ENCODE data around the gene MOV10. TPM values are rescaled to one million over a fixed set of nuclear protein-coding genes. Genes with fewer than 3 reads are reported as not detected.

The MOV10 gene
- total and polyA plus RNA-seq, 9 of the 15 experiments (the other 6 are each of a cell fraction or from before 2014, with no cell fraction given) = 16.7 to 105 (median 49.5) TPM

GRCh38 chr1:112674986-112675727, 698 bp downstream of the MOV10 start (continued):
- TF ChIP-seq ZNF133 (CRISPR knock-in tag; IDR thresholded peaks at IDR 0.05) (no peak), GTF2E2 (tag; IDR thresholded peaks at IDR 0.05) (peak; percentile 49; the same call in 1 of the 2 replicates), ASH1L (IDR thresholded peaks at IDR 0.05; ENCODE audit: borderline replicate concordance, low read depth, partially characterized antibody) (no peak), ILK (tag; IDR thresholded peaks at IDR 0.05; ENCODE audit: borderline replicate concordance, low read depth) (no peak), MED1 (CRISPR knock-in tag; IDR thresholded peaks at IDR 0.05; ENCODE audit: borderline replicate concordance) (0 out of 2 replicates have a peak, but pooled peaks have one; percentile 31), NRF1 (conservative IDR thresholded peaks at IDR 0.05 in 1 of 2, IDR thresholded peaks at IDR 0.05 in 1 of 2) (peak; percentile 49 to 60; a peak in 2 of 4 replicates), MCM7 (IDR thresholded peaks at IDR 0.05) (no peak), ZNF76 (CRISPR knock-in tag; IDR thresholded peaks at IDR 0.05; ENCODE audit: borderline replicate concordance) (no peak), ZBTB33 (CRISPR knock-in tag; IDR thresholded peaks at IDR 0.05) (no peak), CTCF (IDR thresholded peaks at IDR 0.05 in 2 of 3, conservative IDR thresholded peaks at IDR 0.05 in 1 of 3; ENCODE audit: insufficient read depth in 2 of 3, low read depth in 1 of 3, low read length in 3 of 3) (peak in 2 of 3 experiments; percentile 2 to 69; a peak in 4 of 6 replicates), RBM22 (IDR thresholded peaks at IDR 0.05; ENCODE audit: low read depth, low read length, poor library complexity, severe bottlenecking) (peak; percentile 94), NR2C1 (IDR thresholded peaks at IDR 0.05) (no peak), NR2C1 (tag; IDR thresholded peaks at IDR 0.05) (no peak), MXD1 (CRISPR knock-in tag; IDR thresholded peaks at IDR 0.05; ENCODE audit: borderline replicate concordance, poor library complexity, severe bottlenecking) (no peak), TBP (optimal IDR thresholded peaks at IDR 0.05; ENCODE audit: low read depth, low read length) (peak; percentile 23), ZNF778 (CRISPR knock-in tag; IDR thresholded peaks at IDR 0.05) (no peak), JUNB (CRISPR knock-in tag; conservative IDR thresholded peaks at IDR 0.05) (no peak), PYGO2 (tag; IDR thresholded peaks at IDR 0.05) (no peak), RFX5 (IDR thresholded peaks at IDR 0.05; ENCODE audit: low read depth, low read length) (no peak), CBFA2T2 (conservative IDR thresholded peaks at IDR 0.05) (no peak)
